GM12878 (cell line): Measurements from ENCODE around the gene HAND2. TPM values are rescaled to one million over a fixed set of nuclear protein-coding genes. Genes with fewer than 3 reads are reported as not detected.

Experiments
- ATAC-seq: fragments of 200-7000 bp; cut with Tn5 transposase; 3 replicates; pipeline ENCODE4 v1.9.1; 2020; ENCODE audit warnings: mild to moderate bottlenecking, moderate library complexity
- BruUV-seq: library from RNA; stranded (reverse); fragments of 400-500 nt; replicated peaks from 2 replicates; lab custom pipeline; 2021; lab: Mats Ljungman, UMichigan
- CTCF ChIA-PET: fragments of 300-600 bp; sonication (Branson Sonifier 250); formaldehyde crosslinking; extraction: SDS; loops from one replicate; lab custom pipeline; 2021; ENCODE audit warnings: inconsistent platforms; lab: Yijun Ruan, JAX
- POLR2A ChIA-PET: fragments of 350-600 bp; formaldehyde crosslinking; extraction: SDS; loops from one replicate; lab custom pipeline; 2021; ENCODE audit warnings: inconsistent platforms; lab: Charles Lee
- RAD21 ChIA-PET: fragments of 300-600 bp; sonication (Branson Sonifier 250); formaldehyde crosslinking; loops from one replicate; lab custom pipeline; 2023; ENCODE audit warnings: antibody characterized with exemption; ENCODE audit not compliant: unreplicated experiment; lab: Charles Lee
- SMC1A ChIA-PET: fragments of 300-600 bp; sonication (Branson Sonifier 250); formaldehyde crosslinking; loops from one replicate; lab custom pipeline; 2023; ENCODE audit not compliant: unreplicated experiment, uncharacterized antibody; lab: Charles Lee
- DNase-seq: peaks from one replicate; pipeline ENCODE4 v3.0.0-alpha.2; 2011; ENCODE audit warnings: low read depth, low spot score
- FAIRE-seq: peaks from 3 replicates; lab custom pipeline; 2011; peaks lifted over from hg19 to GRCh38; lab: Jason Lieb, UNC
- H2AFZ ChIP-seq: 2 replicates; pipeline ENCODE4 v1.6.0; 2011; ENCODE audit warnings: low read depth, low read length, control low read depth; ENCODE audit not compliant: control insufficient read depth
- H3K27ac ChIP-seq: 2 replicates; pipeline ENCODE4 v1.5.1; 2011; ENCODE audit warnings: control low read depth; ENCODE audit not compliant: control insufficient read depth, insufficient read depth
- H3K27me3 ChIP-seq, 2 experiments: replicated peaks in 1 of 2; 2 replicates each; pipeline versions ENCODE4 v1.6.0 to v1.6.1; 2011; ENCODE audit warnings: low read length in 1 of 2; ENCODE audit not compliant: control insufficient read depth in 2 of 2, insufficient read depth in 2 of 2
- H3K36me3 ChIP-seq, 2 experiments: 2 replicates each; pipeline ENCODE4 v1.5.1; 2011; ENCODE audit warnings: low read length in 1 of 2; ENCODE audit not compliant: control insufficient read depth in 2 of 2, insufficient read depth in 2 of 2
- H3K4me1 ChIP-seq: 2 replicates; pipeline ENCODE4 v1.6.1; 2011; ENCODE audit warnings: mild to moderate bottlenecking, low read length, moderate library complexity, mixed read lengths; ENCODE audit not compliant: control insufficient read depth, insufficient read depth
- H3K4me2 ChIP-seq: 2 replicates; pipeline ENCODE4 v1.6.0; 2011; ENCODE audit warnings: control low read depth; ENCODE audit not compliant: control insufficient read depth, insufficient read depth
- H3K4me3 ChIP-seq: fragments of 200-600 bp; sonication (generic); 2 replicates; pipeline ENCODE4 v1.5.1; 2016
- H3K79me2 ChIP-seq: 2 replicates; pipeline ENCODE4 v1.6.0; 2011; ENCODE audit warnings: low read length; ENCODE audit not compliant: control insufficient read depth, insufficient read depth
- H3K9ac ChIP-seq: 2 replicates; pipeline ENCODE4 v1.8.0; 2011; ENCODE audit warnings: low read length, control low read depth, mixed read lengths; ENCODE audit not compliant: control insufficient read depth, insufficient read depth
- H3K9me3 ChIP-seq: replicated peaks from 3 replicates; pipeline ENCODE4 v1.5.1; 2011; ENCODE audit warnings: mild to moderate bottlenecking, low read length; ENCODE audit not compliant: control insufficient read depth, insufficient read depth
- H4K20me1 ChIP-seq: 2 replicates; pipeline ENCODE4 v1.6.0; 2011; ENCODE audit not compliant: control insufficient read depth, insufficient read depth
- ASH2L ChIP-seq: fragments of 300-600, 200-600 bp; sonication (generic); IDR thresholded peaks from 2 replicates; pipeline ENCODE4 v1.6.1; 2017; ENCODE audit warnings: low read depth, mild to moderate bottlenecking, borderline replicate concordance
- BCL11A ChIP-seq: IDR thresholded peaks from 2 replicates; pipeline ENCODE4 v1.6.1; 2011; ENCODE audit warnings: low read depth, low read length
- CBX3 ChIP-seq: fragments of 200-600 bp; sonication (generic); IDR thresholded peaks from 2 replicates; pipeline ENCODE4 v1.6.1; 2016; ENCODE audit warnings: low read depth, borderline replicate concordance
- CUX1 ChIP-seq: IDR thresholded peaks from 2 replicates; pipeline ENCODE4 v1.6.1; 2012; ENCODE audit warnings: improper control_type of control experiment, low read depth, low read length; ENCODE audit not compliant: insufficient replicate concordance
- EGR1 ChIP-seq, 2 experiments: IDR thresholded peaks; 1 replicate in 1 of 2; 2 replicates in 1 of 2; pipeline ENCODE4 v1.6.1; 2011 to 2012; ENCODE audit warnings: low read depth in 2 of 2, low read length in 2 of 2, borderline replicate concordance in 1 of 2, mild to moderate bottlenecking in 1 of 2, moderate library complexity in 1 of 2
- GATAD2B ChIP-seq: fragments of 450-650 bp; conservative IDR thresholded peaks from 2 replicates; pipeline ENCODE4 v1.6.1; 2017; ENCODE audit warnings: low read depth, mild to moderate bottlenecking, moderate library complexity
- HSF1 ChIP-seq: fragments of 150-350 bp; IDR thresholded peaks from 2 replicates; pipeline ENCODE4 v1.6.1; 2014; ENCODE audit warnings: mild to moderate bottlenecking, low read depth, low read length
- IRF5 ChIP-seq: fragments of 450-650 bp; IDR thresholded peaks from 2 replicates; pipeline ENCODE4 v1.6.1; 2017; ENCODE audit warnings: borderline replicate concordance
- MAX ChIP-seq: IDR thresholded peaks from 2 replicates; pipeline ENCODE4 v1.6.1; 2012; ENCODE audit warnings: low read depth, low read length, improper control_type of control experiment
- NBN ChIP-seq: fragments of 450-650 bp; IDR thresholded peaks from 2 replicates; pipeline ENCODE4 v1.6.1; 2016
- NFIC ChIP-seq: IDR thresholded peaks from 2 replicates; pipeline ENCODE4 v1.6.1; 2012; ENCODE audit warnings: low read depth, mild to moderate bottlenecking, inconsistent platforms, low read length, moderate library complexity
- RELA ChIP-seq: fragments of 450-650 bp; IDR thresholded peaks from 2 replicates; pipeline ENCODE4 v1.8.0; 2014; ENCODE audit warnings: borderline replicate concordance; ENCODE audit not compliant: partially characterized antibody
- SIN3A ChIP-seq: IDR thresholded peaks from 2 replicates; pipeline ENCODE4 v1.6.1; 2012; ENCODE audit warnings: low read depth, low read length, improper control_type of control experiment
- SMARCA5 ChIP-seq: fragments of 450-650 bp; IDR thresholded peaks from 2 replicates; pipeline ENCODE4 v1.6.1; 2017; ENCODE audit warnings: mild to moderate bottlenecking
- SUPT20H ChIP-seq: IDR thresholded peaks from 2 replicates; pipeline ENCODE4 v1.6.1; 2011; ENCODE audit warnings: low read depth, mild to moderate bottlenecking, low read length, moderate library complexity, borderline replicate concordance; ENCODE audit not compliant: control insufficient read depth
- TBL1XR1 ChIP-seq: IDR thresholded peaks from 2 replicates; pipeline ENCODE4 v1.6.1; 2012; ENCODE audit warnings: low read depth, low read length, improper control_type of control experiment
- YY1 ChIP-seq: IDR thresholded peaks from 2 replicates; pipeline ENCODE4 v1.6.1; 2011; ENCODE audit warnings: low read depth, mild to moderate bottlenecking, low read length
- WGBS: methylation state at CpG from one replicate; pipeline ENCODE4 v1.1.6; 2016; ENCODE audit warnings: low lambda C conversion rate; ENCODE audit not compliant: insufficient replicate concordance, insufficient coverage; ENCODE audit errors: missing lambda C conversion rate; 5-methylcytosine and 5-hydroxymethylcytosine counted together
- in situ Hi-C: fragments of 300-500 bp; cut with MboI; formaldehyde crosslinking; loops from 9 replicates; pipeline ENCODE4 v1.14.3; 2018; ENCODE audit warnings: mixed read lengths
- intact Hi-C: fragments of 100-400 bp; cut with micrococcal nuclease; formaldehyde crosslinking; loops from one replicate; pipeline ENCODE4 v1.14.2; 2022; ENCODE audit not compliant: unreplicated experiment
- polyA plus RNA-seq, 11 experiments: library from polyadenylated mRNA; depleted of rRNA in 4 of 11; unstranded in 6 of 11; stranded (reverse) in 5 of 11; fragments of >200 nt; fragmentation: Nextera tagmentation in 4 of 11; fragmentation: Illumina TruSeq in 1 of 11; extraction: Ambion mirVana in 4 of 11; extraction: Trizol in 1 of 11; gene quantifications; 1 replicate in 1 of 11; 2 replicates in 10 of 11; pipeline versions ENCODE4 v1.2.1 to v1.2.3, GENCODE V29; 2011 to 2016; ENCODE audit warnings: inconsistent platforms in 2 of 11, missing spikeins in 2 of 11, low read depth in 1 of 11
- total RNA-seq, 4 experiments: library from RNA; depleted of rRNA in 3 of 4; stranded (reverse); fragments of >200 nt in 3 of 4; fragmentation: Illumina TruSeq in 1 of 4; extraction: Trizol in 1 of 4; gene quantifications; 2 replicates each; pipeline versions ENCODE4 v1.2.1 to v1.2.3, GENCODE V29; 2013 to 2021

HAND2 gene
- total and polyA plus RNA-seq, 10 of the 15 experiments (the other 5 are each of a cell fraction or from before 2014, with no cell fraction given), result 0.09 TPM; not detected in 9

- no peak for ATAC-seq
- RAD21 ChIA-PET, result no interaction called here
- no TSS peak for BruUV-seq
- no peak for TF ChIP-seq IRF5
- no peak for TF ChIP-seq BCL11A
- no peak for TF ChIP-seq CBX3
- no peak for TF ChIP-seq ASH2L
- TF ChIP-seq EGR1 (IDR thresholded peaks at IDR 0.05; ENCODE audit: borderline replicate concordance in 1 of 2, low read depth in 2 of 2, low read length in 2 of 2), result no peak
- TF ChIP-seq YY1, result no peak
- no peak for TF ChIP-seq CUX1
- no peak for TF ChIP-seq SMARCA5
- TF ChIP-seq HSF1, result no peak
- TF ChIP-seq NBN, result no peak
- no peak for TF ChIP-seq GATAD2B
- no peak for TF ChIP-seq SIN3A
- TF ChIP-seq TBL1XR1, result no peak
- TF ChIP-seq SUPT20H, result no peak
- TF ChIP-seq NFIC, result no peak
- TF ChIP-seq MAX, result no peak
- no peak for TF ChIP-seq RELA
Observed at GRCh38 chr4:173556398-173557131, 26.5 kb upstream of the HAND2 start.

More at GRCh38 chr4:173556398-173557131, 26.5 kb upstream of the HAND2 start:
- Histone ChIP-seq H3K27ac (no peak overlapping the region), H3K79me2 (no peaks in the 10 kb centered on the region), H4K20me1 (no peaks in the 10 kb centered on the region), H3K9ac (no peak overlapping the region), H3K9me3 (no peaks in the 10 kb centered on the region), H3K4me2 (no peak overlapping the region), H3K4me1 (no peaks in the 10 kb centered on the region), H3K27me3 (no peaks in the 10 kb centered on the region), H3K4me3 (no peak overlapping the region), H2AFZ (no peak overlapping the region), H3K36me3 (no peaks in the 10 kb centered on the region)
- CTCF ChIA-PET, result no interaction called here
- 16% methylated on average over 2 of the region's 2 CpGs for WGBS
- no peak for DNase-seq
- SMC1A ChIA-PET, result no interaction called here
- POLR2A ChIA-PET, result no interaction called here
- no peak for FAIRE-seq
- in situ Hi-C loops, result no loop called here
- intact Hi-C loops, result no loop called here
